Activated naive CD4-positive, alpha-beta T cell treated with anti-CD3 and anti-CD28 coated beads, Interleukin-2, amount 10 ng/mL, durations not matched to agents 5 hours and 36 hours (primary cell): Measurements from ENCODE around the gene SSH2. TPM values are rescaled to one million over a fixed set of nuclear protein-coding genes. Genes with fewer than 3 reads are reported as not detected.

Source experiments
- total RNA-seq, 2 experiments: library from RNA; stranded (reverse); gene quantifications; one replicate each; pipeline ENCODE4 v1.2.3, GENCODE V29; 2021

SSH2 gene, protein sequence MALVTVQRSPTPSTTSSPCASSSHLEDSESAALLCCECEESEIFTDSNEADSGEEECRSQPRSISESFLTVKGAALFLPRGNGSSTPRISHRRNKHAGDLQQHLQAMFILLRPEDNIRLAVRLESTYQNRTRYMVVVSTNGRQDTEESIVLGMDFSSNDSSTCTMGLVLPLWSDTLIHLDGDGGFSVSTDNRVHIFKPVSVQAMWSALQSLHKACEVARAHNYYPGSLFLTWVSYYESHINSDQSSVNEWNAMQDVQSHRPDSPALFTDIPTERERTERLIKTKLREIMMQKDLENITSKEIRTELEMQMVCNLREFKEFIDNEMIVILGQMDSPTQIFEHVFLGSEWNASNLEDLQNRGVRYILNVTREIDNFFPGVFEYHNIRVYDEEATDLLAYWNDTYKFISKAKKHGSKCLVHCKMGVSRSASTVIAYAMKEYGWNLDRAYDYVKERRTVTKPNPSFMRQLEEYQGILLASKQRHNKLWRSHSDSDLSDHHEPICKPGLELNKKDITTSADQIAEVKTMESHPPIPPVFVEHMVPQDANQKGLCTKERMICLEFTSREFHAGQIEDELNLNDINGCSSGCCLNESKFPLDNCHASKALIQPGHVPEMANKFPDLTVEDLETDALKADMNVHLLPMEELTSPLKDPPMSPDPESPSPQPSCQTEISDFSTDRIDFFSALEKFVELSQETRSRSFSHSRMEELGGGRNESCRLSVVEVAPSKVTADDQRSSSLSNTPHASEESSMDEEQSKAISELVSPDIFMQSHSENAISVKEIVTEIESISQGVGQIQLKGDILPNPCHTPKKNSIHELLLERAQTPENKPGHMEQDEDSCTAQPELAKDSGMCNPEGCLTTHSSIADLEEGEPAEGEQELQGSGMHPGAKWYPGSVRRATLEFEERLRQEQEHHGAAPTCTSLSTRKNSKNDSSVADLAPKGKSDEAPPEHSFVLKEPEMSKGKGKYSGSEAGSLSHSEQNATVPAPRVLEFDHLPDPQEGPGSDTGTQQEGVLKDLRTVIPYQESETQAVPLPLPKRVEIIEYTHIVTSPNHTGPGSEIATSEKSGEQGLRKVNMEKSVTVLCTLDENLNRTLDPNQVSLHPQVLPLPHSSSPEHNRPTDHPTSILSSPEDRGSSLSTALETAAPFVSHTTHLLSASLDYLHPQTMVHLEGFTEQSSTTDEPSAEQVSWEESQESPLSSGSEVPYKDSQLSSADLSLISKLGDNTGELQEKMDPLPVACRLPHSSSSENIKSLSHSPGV (N-terminal part only)
- total RNA-seq: 10 to 100 TPM; 76.9 to 80.5 TPM

DNA sequence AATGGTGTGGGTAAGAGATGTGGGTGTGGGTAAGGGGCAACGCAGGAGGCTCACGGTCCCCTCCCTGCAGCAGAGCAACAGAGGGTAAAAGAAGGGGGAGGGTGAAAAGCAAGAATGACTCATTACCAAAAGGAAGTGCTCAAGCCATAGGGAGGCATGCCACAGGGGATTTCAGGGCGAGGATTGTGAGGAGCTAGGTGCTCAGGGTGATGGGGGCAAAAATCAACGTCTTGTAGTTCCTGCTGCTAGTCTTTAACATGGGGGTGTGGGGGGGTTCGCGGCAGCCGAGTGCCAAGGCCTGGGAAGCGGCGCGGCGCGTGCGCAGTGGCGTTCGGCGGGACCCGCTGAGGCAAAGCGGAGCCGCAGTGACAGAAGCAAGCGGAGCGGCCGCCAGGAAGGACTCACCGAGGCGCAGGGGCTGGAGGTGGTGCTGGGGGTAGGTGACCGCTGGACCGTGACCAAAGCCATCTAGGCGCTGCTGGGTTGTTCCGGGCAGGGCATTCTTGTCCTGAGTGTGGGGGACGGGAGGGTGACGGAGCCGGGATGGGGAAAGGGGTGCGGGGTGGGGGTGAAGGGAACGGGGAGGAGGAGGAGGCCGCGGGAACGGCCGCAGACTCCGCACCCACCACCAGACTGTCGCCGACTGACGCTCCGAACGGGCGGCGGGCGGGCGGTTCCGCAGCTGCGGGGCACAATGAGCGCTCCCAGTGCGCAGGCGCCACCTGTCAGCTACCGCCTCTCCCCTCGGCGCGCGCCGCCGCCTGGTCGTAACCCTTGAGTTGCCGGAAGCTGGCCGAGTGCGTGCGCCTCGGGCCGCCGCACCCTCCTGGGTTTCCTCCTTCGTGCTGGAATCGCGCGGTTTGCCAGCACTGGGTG, at the start of gene SSH2:
Gene SSH2, minus strand, starts transcription at position 696 of the 876 bp plus-strand sequence. Its CDS starts 228 bp downstream, at position 468.

DNA sequence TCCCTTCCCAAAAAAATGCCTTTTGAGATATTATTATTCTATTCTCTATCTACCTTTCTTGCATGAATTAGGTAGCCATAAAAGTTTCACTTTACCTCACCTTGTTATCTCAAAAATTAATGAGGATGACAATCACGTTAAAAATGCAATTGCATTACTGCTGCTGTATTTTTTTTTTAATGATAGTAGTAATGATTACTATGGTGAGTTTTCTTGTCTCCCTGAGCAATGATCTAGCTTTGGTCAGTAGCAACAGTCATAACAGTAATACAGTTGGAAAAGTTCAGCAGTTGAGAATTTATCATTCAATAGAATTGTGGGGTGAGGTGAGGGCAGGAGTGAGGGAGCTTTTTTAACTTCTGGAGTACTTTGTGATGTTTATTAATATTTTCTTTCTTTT, 11.3 kb upstream of the SSH2 start, which contains the start of gene EFCAB5:
Gene EFCAB5, plus strand, starts transcription at position 301 of the 400 bp plus-strand sequence. CDS start 163 bp downstream, outside the sequence.

DNA sequence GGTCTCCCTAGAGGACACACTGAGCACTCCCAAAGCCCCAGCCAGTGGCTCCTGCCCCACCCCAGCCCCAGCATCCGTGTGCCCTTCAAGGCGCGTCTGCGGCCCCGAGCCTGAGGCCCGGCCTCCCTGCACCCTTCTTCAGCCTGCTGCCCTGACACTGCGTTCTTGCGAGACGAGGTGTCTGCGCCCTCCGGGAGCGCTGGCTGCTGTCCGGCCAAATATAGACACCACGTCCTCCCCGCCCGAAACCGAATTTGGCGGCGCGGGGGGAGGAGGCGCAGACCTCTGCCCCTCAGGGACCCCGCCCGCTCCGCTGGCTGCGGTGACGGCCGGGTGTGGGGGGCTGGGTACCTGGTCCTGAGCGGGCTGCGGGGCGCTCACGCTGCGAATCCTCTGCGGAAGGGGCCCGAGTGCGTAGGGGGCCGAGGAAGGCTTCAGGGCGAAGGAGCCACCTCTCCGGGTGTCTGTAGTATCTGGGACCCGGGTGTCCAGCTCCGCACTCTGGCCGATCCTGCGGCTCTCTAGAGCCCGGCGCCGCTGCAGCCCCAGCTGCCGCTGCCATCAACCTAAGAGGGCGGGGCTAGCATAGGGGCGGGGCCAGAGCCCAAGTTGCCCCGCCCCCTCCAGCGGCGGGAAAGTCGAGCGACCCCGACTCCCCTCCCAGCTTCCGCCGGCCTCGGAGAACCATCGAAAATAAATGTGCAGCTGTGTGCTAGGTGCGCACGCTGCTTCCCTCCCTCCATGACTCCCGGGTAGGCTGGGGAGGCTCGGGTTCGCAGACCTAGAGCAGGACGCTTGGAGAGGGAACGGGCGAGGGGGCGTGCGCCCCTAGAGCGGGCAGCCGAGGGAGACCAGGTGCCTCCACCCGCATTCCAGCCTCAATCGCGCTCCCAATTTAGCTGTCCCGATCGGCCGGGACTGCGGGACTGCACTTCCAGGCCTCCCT, 307.4 kb downstream of the SSH2 start, which contains the start of gene CORO6:
Gene CORO6, minus strand, starts transcription at position 576 of the 946 bp plus-strand sequence. CDS start 1,491 bp downstream, outside the sequence.

DNA sequence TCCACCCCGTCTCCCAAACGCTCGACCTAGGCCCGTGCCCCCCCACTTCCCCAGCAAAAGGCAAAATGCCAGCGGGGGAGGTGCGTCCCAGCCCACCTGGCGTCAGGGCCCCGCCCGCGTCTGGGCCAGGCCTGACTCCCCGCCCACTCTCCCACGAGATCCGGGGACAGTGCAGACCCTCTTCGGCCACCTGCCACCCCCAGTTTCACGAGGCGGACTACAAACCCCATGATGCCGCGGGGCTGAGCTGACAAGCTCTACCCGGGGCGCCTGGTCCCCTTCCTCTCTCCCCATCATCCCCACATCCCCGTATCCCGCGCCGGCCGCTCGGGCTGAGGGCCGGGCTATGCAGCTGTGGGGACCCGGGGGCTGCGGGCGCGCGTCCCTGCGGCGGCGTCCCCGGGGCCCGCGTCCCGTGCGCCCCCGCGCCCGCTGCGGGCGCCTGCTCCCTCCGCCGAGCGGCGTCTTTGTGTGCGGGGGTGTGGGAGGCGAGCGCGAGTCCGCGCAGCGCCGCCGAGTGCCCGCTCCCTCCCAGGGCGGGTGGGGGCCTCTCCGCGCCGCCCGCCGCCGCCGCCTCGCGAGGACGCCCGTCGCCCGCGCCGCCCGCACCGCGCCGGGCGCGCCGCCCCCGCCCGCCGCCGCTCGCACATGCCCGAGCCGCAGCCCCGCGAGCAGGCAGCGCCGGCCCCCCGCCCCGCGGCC, 337.0 kb downstream of the SSH2 start, which contains the start of gene ANKRD13B:
Gene ANKRD13B, plus strand, starts transcription at position 283 of the 702 bp plus-strand sequence. CDS start 490 bp downstream, outside the sequence.

DNA sequence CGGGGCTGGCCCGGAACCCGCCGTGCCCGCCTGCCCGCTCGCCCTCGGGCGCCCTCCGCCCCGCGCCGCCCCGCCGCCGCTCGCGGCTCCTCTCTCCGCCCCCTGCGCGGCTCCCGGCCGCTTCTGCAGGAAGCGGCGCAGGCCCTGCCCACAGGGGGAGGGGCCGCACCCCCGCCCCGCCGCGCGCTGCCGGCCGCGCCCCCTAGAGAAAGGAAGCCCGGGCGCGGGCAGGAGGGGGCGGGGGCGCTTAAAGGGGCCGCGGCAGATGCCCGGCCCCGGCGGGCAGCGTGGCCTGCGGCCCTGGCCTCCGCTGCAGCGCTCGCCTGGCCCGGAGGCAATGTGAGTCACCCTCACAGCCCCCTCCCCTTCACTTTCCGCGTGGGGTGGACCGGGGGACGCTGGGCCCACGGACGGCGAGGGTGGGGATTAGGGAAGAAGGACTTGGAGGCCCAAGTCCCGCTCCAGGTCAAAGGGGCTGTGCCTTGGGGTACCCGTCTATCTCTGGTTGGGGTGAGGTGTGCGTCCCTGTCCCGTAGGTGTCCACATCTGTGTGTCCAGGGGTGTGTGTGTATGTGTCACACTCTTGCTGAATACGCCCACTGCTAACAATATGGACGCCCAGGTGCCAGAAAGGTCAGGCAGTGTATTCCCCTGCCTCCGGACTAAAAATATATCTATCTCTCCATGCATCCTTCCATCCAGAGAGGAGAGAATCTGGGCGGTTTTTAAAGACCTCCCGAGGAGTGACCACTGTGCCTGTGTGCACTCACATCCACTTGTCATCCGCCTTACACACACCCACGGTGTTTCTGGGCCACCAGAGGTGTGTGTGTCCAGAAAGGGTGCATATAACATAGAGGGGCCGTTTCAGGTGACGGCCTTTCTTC, 340.3 kb downstream of the SSH2 start, which contains the start of gene GIT1:
Gene GIT1, minus strand, starts transcription at position 125 of the 887 bp plus-strand sequence. CDS start 270 bp downstream, outside the sequence.

Other genes starting within 250 kb of the SSH2 start
- 1 to 10 TPM in 1 of 2 experiments, under 1 TPM in 1; 0.82 to 1.3 TPM for gene EFCAB5, start 11.4 kb upstream of the SSH2 start, total RNA-seq
- 10 to 100 TPM; 20.7 to 22.8 TPM for gene NSRP1, start 186.6 kb upstream of the SSH2 start, total RNA-seq